ENCODE measurements around the gene SLC10A3.

GRCh38 chrX:154502989-154503388 lies 12.6 kb upstream of the SLC10A3 start:
- TF ChIP-seq CTCF (conservative IDR thresholded peaks at IDR 0.05 in 1 of 2, IDR thresholded peaks at IDR 0.05 in 1 of 2; ENCODE audit: low read depth in 1 of 2, low read length in 2 of 2) (no peak), EZH2 (IDR thresholded peaks at IDR 0.05; ENCODE audit: low read length, missing control alignments) (no peak)
